ENCODE measurements around the gene OCIAD1. TPM values are rescaled to one million over a fixed set of nuclear protein-coding genes. Genes with fewer than 3 reads are reported as not detected.

OCIAD1 gene
- total and polyA plus RNA-seq, 2 donors (not counting 1 experiment from before 2014, with no cell fraction given) = 82.3 to 119 TPM

- H3K9me3 ChIP-seq (ENCODE audit: control extremely low read depth in 1 of 3, control insufficient read depth in 2 of 3, insufficient read depth in 1 of 3, low read length in 2 of 3) = no peaks in the 10 kb centered on the region
- no peak overlapping the region for H2AFZ ChIP-seq (ENCODE audit: insufficient read depth, low read depth, low read length, poor library complexity, severe bottlenecking)
- no peak for TF ChIP-seq CTCF (IDR thresholded peaks at IDR 0.05)
- TF ChIP-seq EZH2 (IDR thresholded peaks at IDR 0.05; ENCODE audit: borderline replicate concordance, insufficient read depth, low read depth, low read length, poor library complexity, severe bottlenecking) = no peak
- no CpG with 5 or more reads among the region's 1 CpG for WGBS (ENCODE audit: insufficient coverage)
- intact Hi-C loops (cut with micrococcal nuclease) = no loop called here
- DNase-seq (no peak), ATAC-seq (ENCODE audit: low read depth) (no peak)
- CTCF ChIA-PET = no interaction called here
- H3K9ac ChIP-seq (ENCODE audit: low read length) = no peak overlapping the region
- no peaks in the 10 kb centered on the region for H3K4me1 ChIP-seq (ENCODE audit: control insufficient read depth in 2 of 2, insufficient read depth in 2 of 2, low read length in 2 of 2)
- no peak overlapping the region for H3K4me3 ChIP-seq (ENCODE audit: control extremely low read depth in 1 of 5, extremely low read depth in 1 of 5, insufficient read depth in 1 of 5, low read depth in 2 of 5, low read length in 4 of 5)
- Mint-ChIP-seq H3K27ac (no peak overlapping the region), H3K9me3 (ENCODE audit: insufficient read depth) (no peaks in the 10 kb centered on the region), H3K4me1 (no peaks in the 10 kb centered on the region), H3K4me3 (no peak overlapping the region), H3K27me3 (no peaks in the 10 kb centered on the region)
- H3K4me2 ChIP-seq (replicated peaks; ENCODE audit: low read depth, low read length, poor library complexity, severe bottlenecking) = no peak overlapping the region
- peaks cover 10 to 54% of the 10 kb centered on the region in 2 experiments for H3K36me3 ChIP-seq (replicated peaks in 1 of 2; ENCODE audit: control extremely low read depth in 1 of 2, control insufficient read depth in 1 of 2, extremely low read depth in 1 of 2, insufficient read depth in 2 of 2, low read length in 1 of 2)
- POLR2A ChIA-PET = no interaction called here
- H3K79me2 ChIP-seq (ENCODE audit: control insufficient read depth, insufficient read depth, low read length) = no peaks in the 10 kb centered on the region
- no peaks in the 10 kb centered on the region for H3K27me3 ChIP-seq (replicated peaks in 1 of 4; ENCODE audit: control extremely low read depth in 1 of 4, control insufficient read depth in 3 of 4, insufficient read depth in 4 of 4, low read length in 3 of 4)
- H4K20me1 ChIP-seq (ENCODE audit: control insufficient read depth, insufficient read depth, low read length, poor library complexity, severe bottlenecking) = no peaks in the 10 kb centered on the region
- H3K27ac ChIP-seq (ENCODE audit: low read length in 2 of 2) = no peak overlapping the region
Measured at GRCh38 chr4:48854395-48854683, 23.5 kb downstream of the OCIAD1 start.

- DNase-seq (no peak), ATAC-seq (ENCODE audit: low read depth) (no peak)
- no peaks in the 10 kb centered on the region for H3K4me1 Mint-ChIP-seq
- WGBS (ENCODE audit: insufficient coverage) = no CpG with 5 or more reads among the region's 2 CpGs
- H3K4me3 ChIP-seq (ENCODE audit: control extremely low read depth in 1 of 5, extremely low read depth in 1 of 5, insufficient read depth in 1 of 5, low read depth in 2 of 5, low read length in 4 of 5) = no peak overlapping the region
- no peaks in the 10 kb centered on the region for H3K9me3 Mint-ChIP-seq (ENCODE audit: insufficient read depth)
- H3K4me1 ChIP-seq (ENCODE audit: control insufficient read depth in 2 of 2, insufficient read depth in 2 of 2, low read length in 2 of 2) = no peaks in the 10 kb centered on the region
- no peak overlapping the region for H3K9ac ChIP-seq (ENCODE audit: low read length)
- H3K27ac ChIP-seq (ENCODE audit: low read length in 2 of 2) = no peak overlapping the region
- H3K27me3 ChIP-seq (replicated peaks in 1 of 4; ENCODE audit: control extremely low read depth in 1 of 4, control insufficient read depth in 3 of 4, insufficient read depth in 4 of 4, low read length in 3 of 4) = no peaks in the 10 kb centered on the region
- intact Hi-C loops (cut with micrococcal nuclease) = no loop called here
- H3K27me3 Mint-ChIP-seq = no peaks in the 10 kb centered on the region
- no peak overlapping the region for H3K4me3 Mint-ChIP-seq
- no peak overlapping the region for H2AFZ ChIP-seq (ENCODE audit: insufficient read depth, low read depth, low read length, poor library complexity, severe bottlenecking)
- H4K20me1 ChIP-seq (ENCODE audit: control insufficient read depth, insufficient read depth, low read length, poor library complexity, severe bottlenecking) = no peaks in the 10 kb centered on the region
- H3K79me2 ChIP-seq (ENCODE audit: control insufficient read depth, insufficient read depth, low read length) = no peaks in the 10 kb centered on the region
- ChIA-PET POLR2A (no interaction called here), CTCF (no interaction called here)
- no peaks in the 10 kb centered on the region for H3K9me3 ChIP-seq (ENCODE audit: control extremely low read depth in 1 of 3, control insufficient read depth in 2 of 3, insufficient read depth in 1 of 3, low read length in 2 of 3)
- peaks cover 10 to 59% of the 10 kb centered on the region in 2 experiments for H3K36me3 ChIP-seq (replicated peaks in 1 of 2; ENCODE audit: control extremely low read depth in 1 of 2, control insufficient read depth in 1 of 2, extremely low read depth in 1 of 2, insufficient read depth in 2 of 2, low read length in 1 of 2)
- TF ChIP-seq EZH2 (IDR thresholded peaks at IDR 0.05; ENCODE audit: borderline replicate concordance, insufficient read depth, low read depth, low read length, poor library complexity, severe bottlenecking) = no peak
- no peak for TF ChIP-seq CTCF (IDR thresholded peaks at IDR 0.05)
- no peak overlapping the region for H3K4me2 ChIP-seq (replicated peaks; ENCODE audit: low read depth, low read length, poor library complexity, severe bottlenecking)
- no peak overlapping the region for H3K27ac Mint-ChIP-seq
Measured at GRCh38 chr4:48854982-48855381, 24.1 kb downstream of the OCIAD1 start.

Data from B cell (primary cell).